HG02678 (cell line): Measurements from ENCODE around the gene HYAL2.

Source experiments
- ATAC-seq: cut with Tn5 transposase; IDR thresholded peaks from one replicate; pipeline ENCODE4 v1.9.1; 2021; ENCODE audit warnings: mild to moderate bottlenecking, moderate library complexity; ENCODE audit not compliant: unreplicated experiment

Gene HYAL2

DNA sequence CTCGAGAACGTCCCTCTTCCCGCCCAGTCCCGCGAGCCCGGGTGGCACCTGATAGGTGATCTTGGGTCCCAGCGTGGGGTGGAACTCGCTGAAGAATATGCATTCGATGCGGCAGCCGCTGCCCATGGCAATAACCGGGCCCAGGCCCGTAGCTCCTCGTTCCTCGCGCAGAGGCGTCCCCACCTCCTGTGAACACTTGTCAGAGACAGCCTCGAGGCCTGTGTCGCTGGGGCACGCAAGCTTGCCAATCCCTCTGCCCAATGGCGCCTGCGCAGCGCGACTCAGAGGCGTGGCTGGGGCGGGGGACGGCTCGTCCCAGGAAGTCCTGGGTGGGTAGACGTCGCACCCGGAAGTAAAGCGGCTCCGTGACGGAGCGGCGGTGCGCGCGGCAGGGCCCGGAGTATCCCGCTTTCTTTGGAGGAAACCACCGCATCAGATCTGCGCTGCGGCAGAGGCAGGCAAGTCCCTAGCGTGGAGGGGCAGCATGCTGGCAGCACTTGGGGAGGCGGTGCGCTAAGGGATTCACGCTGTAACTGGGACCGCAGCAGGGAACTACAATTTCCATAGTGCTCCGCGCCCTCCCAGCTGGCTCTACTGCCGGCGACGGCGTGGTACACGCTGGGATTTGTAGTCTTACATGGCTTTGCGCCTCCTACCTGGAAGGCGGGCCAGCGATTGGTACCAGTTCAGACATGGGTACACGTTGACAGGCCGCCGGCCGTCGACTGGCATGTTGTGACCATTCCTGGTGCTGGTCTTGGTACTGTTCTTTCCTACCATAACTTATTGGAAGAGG is 28.2 kb upstream of the HYAL2 start, which contains the start of the genes CYB561D2 and NPRL2:
CYB561D2 (plus strand) TSS at position 336 of the 796 bp plus-strand sequence. CDS start 572 bp downstream, outside the sequence.
NPRL2 (minus strand) TSS at position 249 of the 796 bp plus-strand sequence; CDS start at position 126, 123 bp downstream.
- peak; percentile 89 for ATAC-seq

DNA sequence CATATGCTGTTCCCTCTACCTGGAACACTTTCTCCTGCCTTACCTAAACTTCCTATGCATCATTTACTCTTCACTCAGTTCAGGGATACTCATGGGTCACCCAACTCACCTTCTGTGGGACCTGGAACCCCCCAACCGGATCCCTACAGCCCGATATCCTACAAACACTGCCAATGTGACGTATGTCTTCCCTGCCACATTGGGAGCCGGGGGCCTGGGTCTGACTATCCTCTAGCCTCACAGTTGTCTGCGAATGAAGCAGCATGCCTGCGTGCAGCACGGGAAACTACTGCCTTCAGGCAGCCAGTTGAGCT is 27.6 kb upstream of the HYAL2 start:
- no peak for ATAC-seq

DNA sequence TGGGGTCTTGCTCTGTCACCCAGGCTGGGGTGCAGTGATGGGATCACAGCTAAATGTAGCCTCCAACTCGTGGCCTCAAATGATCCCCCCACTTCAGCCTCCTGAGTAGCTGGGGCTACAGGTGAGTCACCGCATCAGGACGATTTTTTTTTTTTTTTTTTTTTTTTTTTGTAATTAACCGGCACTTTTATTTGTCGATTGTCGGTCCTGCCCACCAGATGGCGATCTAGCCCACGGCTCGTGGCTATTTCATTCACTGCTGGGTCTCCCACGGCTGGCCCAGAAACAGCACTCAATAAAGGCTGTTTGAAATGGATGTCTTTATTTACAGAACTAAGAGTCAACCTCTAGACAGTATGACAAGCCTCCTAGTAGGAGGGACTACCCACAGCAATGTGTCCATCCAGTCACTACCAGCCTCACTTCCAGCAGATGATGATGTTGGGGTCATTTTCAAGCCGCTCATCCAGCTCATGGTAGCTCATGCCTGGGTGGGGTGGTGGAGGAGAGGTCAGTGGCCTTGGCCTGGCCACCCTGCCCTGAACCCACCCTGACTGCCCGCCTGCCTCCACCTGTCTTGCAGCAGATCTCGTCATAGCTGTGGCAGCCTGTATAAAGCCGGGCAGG is 24.8 kb upstream of the HYAL2 start:
- no peak for ATAC-seq

DNA sequence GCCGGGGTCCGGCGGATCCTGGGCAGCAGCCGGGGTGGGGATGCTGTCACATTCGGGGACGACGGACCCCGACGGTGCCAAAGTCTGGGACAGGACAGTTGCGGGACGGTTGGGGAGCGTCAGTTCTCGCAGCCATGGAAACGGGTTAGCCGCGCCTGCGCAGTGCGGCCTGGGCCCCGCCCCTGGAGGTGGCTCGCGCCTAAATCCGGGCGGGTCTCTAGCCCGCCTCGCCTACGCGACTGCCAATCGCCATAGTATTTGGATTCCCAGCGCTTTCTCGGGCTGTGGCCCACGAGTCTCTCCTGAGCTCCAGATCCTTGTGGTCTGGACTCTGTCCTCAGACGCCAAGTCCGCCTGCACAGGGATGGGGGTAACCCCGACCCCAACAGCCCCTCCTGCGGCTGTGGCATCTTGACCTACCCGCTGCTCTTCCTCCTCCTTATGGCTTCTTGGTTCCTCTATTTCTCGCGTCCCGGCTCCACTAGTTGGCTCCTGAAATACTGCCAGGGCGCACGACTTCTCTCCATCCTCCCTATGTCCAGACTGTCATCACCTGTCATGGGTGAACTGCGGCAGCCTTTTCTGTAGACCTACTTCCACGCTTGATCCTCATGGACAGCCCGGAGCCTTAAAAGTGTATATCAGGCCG is 23.2 kb upstream of the HYAL2 start, which contains the start of gene ZMYND10:
ZMYND10 (minus strand) TSS at position 147 of the 649 bp plus-strand sequence. CDS start 153 bp downstream, outside the sequence.
- ATAC-seq = no peak

DNA sequence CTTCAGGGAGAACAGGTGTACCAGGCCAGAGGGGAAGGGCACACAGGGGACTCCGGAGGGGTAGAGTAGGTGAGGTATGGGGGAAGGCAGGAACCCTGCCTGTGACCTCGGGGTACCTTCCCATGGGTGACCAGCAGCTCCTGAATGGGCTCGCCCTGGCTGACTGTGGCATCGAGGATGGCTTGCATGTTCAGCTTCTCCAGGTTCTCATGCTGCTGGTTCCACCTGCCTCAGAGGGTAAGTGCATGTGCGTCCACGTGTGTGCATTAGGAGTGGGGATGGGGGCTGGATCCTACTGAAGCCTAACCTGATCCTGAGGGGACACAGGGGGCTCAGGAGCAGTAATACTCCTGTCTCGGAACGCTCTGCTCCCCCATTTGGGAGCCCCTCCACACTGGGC is 22.5 kb upstream of the HYAL2 start:
- no peak for ATAC-seq

DNA sequence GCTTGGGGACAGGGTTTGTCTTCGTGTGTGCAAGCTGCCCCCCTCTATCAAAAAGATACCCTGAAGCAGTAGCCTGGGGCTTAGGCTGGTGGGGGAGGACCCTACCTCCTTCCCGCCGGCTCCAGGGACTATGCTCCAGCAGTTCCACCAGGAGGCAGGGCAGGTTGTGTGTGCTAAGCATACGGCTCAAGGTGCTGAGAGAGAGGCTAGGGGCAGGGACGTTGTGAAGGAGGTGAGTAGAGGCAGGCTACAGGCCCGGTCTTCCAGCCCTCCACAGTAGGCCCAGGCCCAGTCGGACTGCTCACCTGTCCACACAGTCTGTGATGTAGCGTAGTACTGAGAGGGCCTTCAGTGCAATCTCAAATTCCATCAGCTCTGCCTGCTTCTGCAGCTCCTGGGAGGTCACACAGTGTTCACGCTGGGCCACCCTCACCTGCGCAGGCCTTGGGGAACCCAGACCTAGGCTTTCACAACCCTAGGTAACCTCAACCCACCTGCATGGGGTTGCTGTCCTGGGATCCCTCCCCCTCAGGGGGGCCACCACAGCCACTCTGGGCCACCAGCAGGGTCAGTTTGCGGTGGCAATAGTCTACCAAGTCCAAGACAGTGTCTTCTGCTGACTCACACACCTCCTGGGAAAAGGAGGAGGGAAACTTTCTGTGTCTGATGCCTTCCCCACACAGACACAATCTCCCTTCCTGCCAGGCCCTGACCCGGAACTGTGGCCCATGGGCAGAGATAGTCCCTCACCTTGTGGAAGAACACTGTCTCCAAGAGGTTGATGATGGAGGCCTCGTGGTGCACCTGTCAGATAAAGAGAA is 20.5 kb upstream of the HYAL2 start:
- ATAC-seq = no peak

DNA sequence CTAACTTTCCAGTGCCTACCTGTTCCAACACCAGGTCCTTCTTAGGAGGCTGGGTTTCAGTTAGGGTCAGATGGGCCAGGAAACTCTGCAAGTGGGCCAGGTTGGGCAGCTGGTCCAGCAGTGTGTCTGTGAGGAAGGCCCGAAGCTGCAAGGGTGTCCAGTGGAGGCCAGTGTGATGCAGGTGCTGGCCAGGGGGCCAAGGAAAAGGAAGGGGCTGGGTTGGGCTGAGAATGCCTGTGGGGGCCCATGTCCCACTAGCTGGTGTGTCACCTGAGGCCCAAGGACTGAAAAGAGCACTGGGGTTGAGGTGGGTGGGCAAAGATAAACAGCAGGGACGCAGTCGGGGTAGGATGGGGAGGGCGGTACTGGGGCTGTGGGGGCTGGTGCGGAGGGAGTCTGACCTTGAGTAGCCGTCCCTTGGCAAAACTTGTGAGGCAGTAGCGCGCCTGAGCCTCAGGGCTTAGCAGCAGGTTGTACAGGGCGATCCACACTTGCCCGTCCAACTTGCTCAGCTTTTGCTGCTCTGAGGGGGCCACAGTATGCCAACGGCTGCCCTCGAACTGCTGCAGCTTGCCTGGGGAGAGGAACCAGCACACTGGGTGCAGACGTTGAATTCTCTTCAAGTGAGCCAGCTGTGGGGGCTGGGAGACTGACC is 19.6 kb upstream of the HYAL2 start:
- no peak for ATAC-seq

DNA sequence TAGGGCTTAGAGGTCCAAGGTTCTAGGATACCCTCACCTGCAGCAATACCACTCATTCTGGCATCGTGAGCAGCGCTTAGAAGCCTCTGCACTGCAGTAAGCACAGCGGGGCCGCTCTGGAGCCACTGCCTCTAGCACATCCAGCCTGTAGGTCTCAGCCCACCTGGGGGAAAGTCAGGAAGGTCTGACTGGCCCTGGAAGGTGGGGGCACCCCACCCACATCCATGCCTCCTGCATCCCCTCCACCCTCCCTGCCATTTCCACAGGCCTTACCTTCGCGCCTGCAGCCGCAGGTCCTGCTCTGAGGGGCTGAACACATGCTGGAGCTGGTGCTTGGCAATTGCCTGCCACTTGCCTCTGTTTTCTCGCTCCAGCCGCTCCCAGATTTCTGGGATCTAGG is 19.0 kb upstream of the HYAL2 start:
- no peak for ATAC-seq

DNA sequence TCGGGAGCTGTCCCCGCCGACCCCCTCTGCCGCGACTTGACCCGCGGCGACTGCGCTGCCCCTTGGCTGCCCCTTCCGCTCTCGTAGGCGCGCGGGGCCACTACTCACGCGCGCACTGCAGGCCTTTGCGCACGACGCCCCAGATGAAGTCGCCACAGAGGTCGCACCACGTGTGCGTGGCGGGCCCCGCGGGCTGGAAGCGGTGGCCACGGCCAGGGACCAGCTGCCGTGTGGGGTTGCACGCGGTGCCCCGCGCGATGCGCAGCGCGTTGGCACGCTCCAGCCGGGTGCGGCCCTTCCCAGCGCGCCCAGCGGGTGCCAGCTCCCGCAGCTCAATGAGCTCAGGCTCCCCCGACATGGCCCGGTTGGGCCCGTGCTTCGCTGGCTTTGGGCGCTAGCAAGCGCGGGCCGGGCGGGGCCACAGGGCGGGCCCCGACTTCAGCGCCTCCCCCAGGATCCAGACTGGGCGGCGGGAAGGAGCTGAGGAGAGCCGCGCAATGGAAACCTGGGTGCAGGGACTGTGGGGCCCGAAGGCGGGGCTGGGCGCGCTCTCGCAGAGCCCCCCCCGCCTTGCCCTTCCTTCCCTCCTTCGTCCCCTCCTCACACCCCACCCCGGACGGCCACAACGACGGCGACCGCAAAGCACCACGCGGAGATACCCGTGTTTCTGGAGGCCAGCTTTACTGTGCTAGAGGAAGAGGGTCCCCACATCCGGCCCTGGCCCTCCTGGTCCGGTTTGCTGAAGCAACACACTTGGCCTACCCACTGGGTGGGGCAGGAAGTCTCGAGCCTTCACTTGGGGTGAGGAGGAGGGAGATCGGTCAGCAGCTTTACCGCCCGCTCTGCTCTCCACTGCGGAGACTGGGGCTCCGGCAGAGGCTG is 18.1 kb upstream of the HYAL2 start, which contains the start of gene RASSF1:
RASSF1 (minus strand) TSS at position 389 of the 882 bp plus-strand sequence; CDS start at position 358, 31 bp downstream.
- peak; percentile 21 for ATAC-seq

DNA sequence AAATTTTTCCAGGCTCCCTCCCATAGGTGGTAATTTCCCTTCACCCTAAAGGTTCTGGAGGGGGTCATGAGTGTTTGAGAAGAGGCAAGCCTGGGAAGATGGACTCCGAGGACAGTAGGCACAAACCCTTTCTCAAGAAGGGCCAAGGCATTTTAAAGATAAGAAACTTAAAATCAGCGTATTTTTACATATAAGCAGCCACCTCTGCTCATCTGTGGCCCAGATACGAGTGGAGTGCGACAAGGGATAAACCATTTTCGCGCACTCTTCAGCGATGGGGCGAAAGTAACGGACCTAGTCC is 17.6 kb upstream of the HYAL2 start:
- no peak for ATAC-seq

DNA sequence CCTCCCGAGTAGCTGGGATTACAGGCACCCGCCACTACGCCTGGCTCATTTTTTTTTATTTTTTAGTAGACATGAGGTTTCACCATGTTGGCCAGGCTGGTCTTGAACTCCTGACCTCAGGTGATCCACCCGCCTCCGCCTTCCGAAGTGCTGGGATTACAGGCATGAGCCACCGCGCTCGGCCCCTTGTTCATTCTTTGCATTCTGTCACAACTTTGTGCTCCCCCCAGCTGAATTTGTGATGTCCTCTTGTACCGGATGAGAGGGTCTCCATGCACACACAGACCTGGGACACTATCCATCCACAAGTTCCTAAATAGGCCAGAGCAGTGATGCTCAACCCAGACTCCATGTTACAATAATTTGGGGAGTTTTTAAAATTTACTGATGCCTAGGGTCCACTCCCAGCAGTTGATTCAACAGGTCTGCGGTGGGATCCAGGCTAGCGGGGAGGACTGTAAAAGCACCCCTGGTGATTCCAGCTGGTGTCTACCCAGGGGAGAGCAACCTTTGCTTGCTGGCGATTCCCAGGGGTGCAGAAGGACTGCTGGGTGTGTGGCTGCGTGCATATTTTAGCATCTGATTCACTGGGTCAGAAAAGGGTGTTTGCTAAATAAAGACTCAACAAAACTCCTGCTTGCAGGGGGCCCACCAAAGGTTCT is 17.1 kb upstream of the HYAL2 start:
- ATAC-seq = no peak

DNA sequence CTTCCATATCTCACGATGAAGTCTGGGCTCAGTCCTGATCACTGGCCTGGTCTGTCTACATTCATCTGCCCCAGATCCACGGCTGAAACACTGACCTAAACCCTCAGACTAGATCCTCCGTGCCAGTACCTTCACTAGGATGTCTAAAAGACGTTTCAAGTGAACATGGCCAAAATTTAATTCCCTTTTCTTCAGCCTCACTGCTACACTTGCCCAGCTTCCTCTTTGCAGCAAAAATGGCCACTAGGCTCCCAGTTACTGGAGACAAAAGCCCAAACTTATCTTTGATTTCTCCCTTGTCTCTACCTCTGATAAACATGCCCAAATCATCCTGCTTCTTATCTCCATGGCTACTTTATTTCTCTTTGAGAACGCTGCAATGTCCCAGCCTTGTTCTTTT is 16.4 kb upstream of the HYAL2 start:
- no peak for ATAC-seq

DNA sequence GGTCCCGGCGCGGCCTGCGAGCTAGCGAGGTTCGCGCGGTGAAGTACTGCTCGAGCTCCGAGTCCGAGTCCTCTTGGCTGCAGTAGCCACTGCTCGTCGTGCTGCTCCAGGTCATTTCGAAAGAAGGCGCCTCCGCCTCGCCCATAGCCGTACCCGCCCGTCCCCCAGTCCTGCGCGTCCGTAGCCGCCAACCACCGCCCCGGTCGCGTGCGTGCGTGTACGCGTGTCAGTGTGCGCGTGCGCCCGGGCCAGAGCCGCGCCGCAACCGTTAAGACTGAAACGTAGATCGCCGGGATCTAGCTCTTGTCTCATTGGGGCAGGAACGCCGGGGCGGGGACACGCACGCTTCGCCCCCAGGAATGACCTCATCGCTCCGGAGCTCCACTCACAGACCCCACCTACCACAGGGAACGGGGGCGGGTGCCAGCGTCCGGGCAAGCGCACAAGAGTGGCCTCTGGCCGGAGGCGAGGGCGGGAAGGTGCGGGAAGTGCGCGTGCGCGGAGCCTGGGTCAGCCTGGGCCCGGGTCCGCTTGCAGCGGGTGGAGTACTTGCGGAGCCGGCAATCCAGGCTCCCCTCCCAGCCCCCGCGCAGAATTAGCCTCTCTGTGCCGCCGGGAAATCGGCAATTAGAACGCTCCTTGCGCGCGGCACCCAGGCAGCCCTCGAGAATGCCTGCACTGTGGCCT is 14.8 kb upstream of the HYAL2 start:
- peak; percentile 72 for ATAC-seq

DNA sequence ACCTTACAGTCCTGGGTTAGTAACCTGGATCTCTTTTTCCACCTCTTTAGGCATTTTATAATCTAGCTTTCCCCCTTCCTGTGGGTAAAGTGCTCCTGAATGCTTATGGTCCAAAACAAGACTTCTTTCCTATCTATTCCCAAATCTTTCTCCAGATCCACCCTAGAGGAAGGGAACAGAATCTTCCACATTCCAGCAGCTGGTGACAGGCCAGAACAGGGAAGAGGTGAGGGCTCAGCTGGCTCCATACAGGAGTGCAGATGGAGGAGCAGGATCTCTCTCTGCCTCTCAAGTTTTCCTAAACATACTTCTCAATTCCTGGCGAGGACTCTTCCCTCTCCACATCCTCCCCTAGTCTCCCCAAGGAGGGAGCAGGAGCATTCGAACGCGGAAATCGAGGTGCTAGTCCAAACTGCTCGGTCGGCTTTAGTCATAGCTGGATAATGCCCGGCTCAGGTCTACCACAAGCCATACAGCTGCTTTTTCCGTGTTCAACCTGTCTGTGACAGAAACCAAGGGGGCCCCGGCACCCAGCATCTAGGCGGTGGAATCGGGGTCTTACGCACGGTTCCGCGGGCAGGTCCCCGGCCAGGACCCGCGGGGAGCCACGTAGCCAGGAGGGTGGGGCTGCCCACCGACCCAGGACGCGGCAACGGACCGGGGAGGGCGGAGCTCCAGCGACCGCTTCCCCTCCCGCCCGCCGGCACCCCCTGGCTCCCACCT is 14.1 kb upstream of the HYAL2 start:
- ATAC-seq = peak; percentile 30

DNA sequence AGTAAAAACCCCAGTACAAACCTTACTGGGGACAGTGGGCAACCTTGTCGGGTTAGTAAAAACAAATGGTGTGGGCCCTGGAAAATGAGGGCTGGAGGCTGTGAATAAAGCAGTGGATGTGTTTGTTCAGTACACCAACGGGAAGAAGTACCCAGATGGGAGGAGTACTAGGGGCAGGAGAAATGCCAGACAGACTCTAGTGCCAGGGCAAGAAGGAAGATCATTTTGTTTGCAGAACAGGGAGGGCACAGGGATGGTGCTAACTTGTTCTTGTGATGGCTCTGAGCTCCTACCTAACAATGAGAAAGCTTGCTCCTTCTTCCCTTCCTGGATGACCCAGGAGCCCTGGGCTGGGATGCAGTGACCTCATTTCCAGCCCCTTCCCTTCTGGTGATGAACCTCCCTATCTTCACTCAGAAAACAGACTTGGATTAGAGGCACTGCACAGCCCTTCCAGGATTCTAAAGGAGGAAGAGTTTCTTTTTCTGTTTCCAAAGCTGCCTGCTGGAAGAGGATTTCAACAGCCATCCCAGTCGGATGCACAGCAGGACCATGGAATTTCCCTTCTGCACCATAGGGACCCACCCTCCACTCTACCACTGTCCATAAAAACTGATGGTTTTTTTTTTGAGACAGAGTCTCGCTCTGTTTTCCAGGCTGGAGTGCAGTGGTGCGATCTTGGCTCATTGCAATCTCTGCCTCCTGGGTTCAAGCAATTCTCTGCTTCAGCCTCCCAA is 12.0 kb upstream of the HYAL2 start:
- no peak for ATAC-seq

DNA sequence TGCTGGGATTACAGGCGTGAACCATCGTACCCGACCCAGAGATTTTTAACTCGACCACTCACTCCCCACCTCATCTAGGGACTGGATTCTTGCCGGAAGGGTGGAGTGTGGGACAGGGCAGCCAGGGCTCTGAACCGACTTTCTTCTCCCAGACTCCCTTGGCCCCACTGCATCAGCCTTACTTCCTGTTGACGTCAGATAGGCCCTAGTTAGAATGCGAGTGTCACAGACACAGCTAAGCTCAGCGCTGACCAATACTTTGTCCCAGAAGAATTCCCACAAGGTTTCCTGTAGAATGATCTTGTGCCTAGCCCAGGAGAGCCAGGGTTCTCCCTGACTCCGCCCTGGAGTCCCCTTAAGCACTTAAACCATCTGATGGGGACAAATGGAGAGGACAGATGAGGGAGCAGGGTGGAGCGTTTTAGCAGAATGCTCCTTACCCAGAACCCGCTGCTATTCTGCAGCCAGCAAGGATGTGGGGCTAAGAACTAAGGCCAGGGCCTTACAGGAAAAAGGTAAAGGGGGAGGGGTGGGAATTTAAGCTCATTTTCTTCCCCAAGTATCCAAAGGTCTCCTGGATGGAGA is 11.3 kb upstream of the HYAL2 start:
- no peak for ATAC-seq
